Vagina (tissue), 2 donors: Measurements from ENCODE around the gene TUSC1.

Experiments
- CTCF ChIP-seq, 3 experiments: fragments of 450-650 bp in 2 of 3; fragments of 200-600 bp in 1 of 3; sonication (generic) in 1 of 3; IDR thresholded peaks; one replicate each; pipeline ENCODE4 v1.5.1; 2017 to 2019; ENCODE audit warnings: antibody characterized with exemption in 3 of 3, mild to moderate bottlenecking in 2 of 3, moderate library complexity in 2 of 3
- POLR2A ChIP-seq, 2 donors: fragments of 450-650 bp; IDR thresholded peaks; one replicate each; pipeline ENCODE4 v1.6.1; 2017; ENCODE audit warnings: antibody characterized with exemption in 2 of 2, mild to moderate bottlenecking in 2 of 2, moderate library complexity in 2 of 2
- POLR2AphosphoS5 ChIP-seq, 2 donors: sonication (generic); formaldehyde crosslinking; IDR thresholded peaks; one replicate each; pipeline ENCODE4 v1.9.0; 2017; ENCODE audit warnings: antibody characterized with exemption in 2 of 2, mild to moderate bottlenecking in 2 of 2, low read depth in 1 of 2; ENCODE audit not compliant: insufficient read depth in 1 of 2

GRCh38 chr9:25654417-25654816 is 23.8 kb downstream of the TUSC1 start:
- TF ChIP-seq CTCF (IDR thresholded peaks at IDR 0.05): no peak
- TF ChIP-seq POLR2AphosphoS5 (IDR thresholded peaks at IDR 0.05; ENCODE audit: insufficient read depth in 1 of 2, low read depth in 1 of 2): no peak
- TF ChIP-seq POLR2A (IDR thresholded peaks at IDR 0.05): no peak
